ENCODE data around the gene FLNA. TPM values are rescaled to one million over a fixed set of nuclear protein-coding genes. Genes with fewer than 3 reads are reported as not detected.
"Not testable (repeated sequence)": the region's sequence is repeated elsewhere in the genome, so short reads cannot be mapped to it uniquely, and the experiment has no call there.

Gene FLNA
- total RNA-seq, 1 experiment from 2014 or later = 142 TPM

DNA sequence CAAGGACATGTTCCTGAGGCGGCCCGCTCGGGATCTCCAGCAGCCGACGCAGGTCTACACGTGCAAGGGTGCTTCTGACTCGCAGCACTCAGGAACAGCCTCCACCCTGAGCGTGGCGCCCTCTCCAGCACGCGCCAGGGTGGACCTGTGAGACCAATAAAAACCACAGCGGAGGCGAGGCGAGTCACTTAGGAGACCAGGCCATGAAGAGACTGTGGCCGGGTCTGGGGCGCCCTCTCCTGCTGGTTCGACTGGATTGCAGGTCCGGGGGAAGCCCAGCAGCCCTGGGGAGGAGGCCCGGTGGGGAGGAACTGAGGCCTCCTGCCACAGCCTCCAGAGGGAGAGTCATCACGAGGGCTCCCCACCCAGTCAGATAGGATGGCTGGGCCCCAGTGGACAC lies 13.7 kb upstream of the FLNA start:
- DNase-seq; H3K36me3 ChIP-seq; H3K4me1 ChIP-seq; H3K27me3 ChIP-seq; H3K4me3 ChIP-seq; H3K27ac ChIP-seq; H3K9me3 ChIP-seq (replicated peaks): not testable (repeated sequence)

DNA sequence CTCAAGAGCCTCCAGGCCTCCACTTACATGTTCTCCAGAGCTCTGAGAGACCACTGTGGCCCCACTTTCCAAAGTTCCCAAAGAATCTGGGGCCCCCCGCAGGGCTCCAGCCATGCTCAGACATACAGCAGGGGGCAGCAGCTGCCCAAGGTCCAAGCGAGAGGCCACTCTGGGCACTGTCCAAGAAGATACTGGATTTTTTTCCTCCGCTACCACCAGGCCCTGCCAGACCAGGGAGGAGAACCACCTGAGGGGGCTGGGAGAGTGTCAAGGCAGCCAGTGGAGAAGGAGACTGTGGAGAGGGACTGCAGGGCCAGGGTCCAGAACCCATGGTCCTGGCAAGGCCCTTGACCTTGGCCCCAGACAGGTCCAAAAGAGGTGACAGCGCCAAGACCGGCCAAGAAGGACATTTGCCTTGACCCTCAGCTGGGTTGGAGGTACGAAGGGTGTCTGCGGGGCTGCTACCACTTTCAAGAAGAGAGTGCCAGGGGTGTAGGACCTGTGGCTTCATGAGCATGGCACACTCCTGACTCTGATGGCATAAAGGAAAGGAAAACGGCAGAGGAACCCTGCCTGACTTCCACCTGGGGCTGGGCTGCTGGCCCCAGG lies 10.0 kb upstream of the FLNA start:
- Histone ChIP-seq H3K4me1 (no peaks in the 10 kb centered on the region), H3K27me3 (peaks cover 4% of the 10 kb centered on the region; the same call in 1 of the 2 replicates), H3K4me3 (no peak overlapping the region), H3K36me3 (no peaks in the 10 kb centered on the region), H3K9me3 (replicated peaks) (no peaks in the 10 kb centered on the region), H3K27ac (no peak overlapping the region)
- no peak for DNase-seq

DNA sequence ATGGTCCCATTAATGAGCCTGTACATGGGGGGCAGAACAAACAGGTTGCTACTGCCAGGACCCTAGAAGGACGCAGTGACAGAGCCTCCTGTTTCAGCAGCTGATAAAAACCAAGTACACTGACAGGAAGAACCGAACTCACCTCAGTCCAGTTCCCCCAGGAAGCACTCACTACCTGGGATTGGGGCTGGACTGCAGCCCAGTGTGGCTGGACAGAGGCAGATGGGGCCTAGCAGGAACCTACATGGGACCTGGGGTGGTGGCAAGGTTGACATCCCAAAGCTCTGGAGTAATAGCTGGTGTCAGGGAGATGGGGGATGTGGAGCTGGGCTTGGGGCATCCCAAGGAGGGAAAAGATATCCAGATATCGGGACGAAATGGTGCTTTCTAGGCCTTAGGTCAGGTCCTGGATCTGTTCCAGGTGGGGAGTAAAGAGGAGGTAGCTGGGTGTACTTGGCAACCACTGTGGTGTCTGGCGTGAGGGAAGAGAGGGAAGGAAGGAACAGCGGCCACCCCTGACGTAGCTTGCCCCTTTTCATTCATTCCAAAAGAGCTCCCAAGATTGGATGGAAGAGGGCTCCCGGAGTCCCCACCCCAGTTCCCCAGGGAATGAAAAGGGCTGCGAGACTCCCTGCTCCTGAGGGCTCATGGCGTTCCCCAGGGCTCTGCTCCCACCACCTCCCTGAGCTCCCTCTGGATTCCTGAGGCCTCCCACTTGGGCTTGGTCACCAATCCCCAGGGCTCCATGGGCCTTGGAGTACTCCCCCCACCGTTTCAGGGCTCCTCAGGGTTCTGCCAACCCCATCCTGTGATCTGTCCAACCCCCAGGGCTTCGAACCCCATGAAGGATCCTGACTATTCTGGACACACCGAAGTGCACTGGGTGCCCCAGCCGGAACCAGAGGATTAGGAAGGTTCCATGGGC lies 9.2 kb upstream of the FLNA start:
- DNase-seq = no peak
- no peak overlapping the region for H3K27ac ChIP-seq
- no peaks in the 10 kb centered on the region for H3K4me1 ChIP-seq
- H3K27me3 ChIP-seq = peaks cover 4% of the 10 kb centered on the region; the same call in 1 of the 2 replicates
- no peak overlapping the region for H3K4me3 ChIP-seq
- no peaks in the 10 kb centered on the region for H3K9me3 ChIP-seq (replicated peaks)
- no peaks in the 10 kb centered on the region for H3K36me3 ChIP-seq

DNA sequence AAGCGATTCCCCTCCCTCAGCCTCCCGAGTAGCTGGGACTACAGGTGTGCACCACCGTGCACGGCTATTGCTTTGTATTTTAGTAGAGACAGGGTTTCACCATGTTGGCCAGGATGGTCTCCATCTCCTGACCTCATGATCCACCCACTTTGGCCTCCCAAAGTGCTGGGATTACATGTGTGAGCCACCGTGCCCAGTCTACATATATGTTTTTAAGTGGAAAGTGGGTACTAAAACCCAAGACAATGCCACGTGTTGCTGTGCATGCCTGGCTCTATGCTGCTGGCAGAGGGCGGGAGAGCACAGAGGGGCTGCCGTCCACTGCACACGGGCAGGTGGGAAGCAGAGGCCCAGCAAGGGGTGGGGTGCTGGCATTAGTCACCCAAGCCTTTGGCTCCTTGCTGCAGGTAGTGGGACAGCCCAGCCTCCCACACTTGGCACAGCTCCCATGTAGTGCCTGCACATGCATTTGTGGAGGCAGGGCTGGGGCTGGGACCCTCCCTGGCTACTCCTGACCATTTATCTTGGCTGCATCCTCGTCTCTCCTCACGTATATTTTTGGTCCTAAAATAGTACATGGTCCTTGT lies 8.1 kb upstream of the FLNA start:
- Histone ChIP-seq H3K27ac (no peak overlapping the region), H3K9me3 (replicated peaks) (no peaks in the 10 kb centered on the region), H3K27me3 (peaks cover 4% of the 10 kb centered on the region; the same call in 1 of the 2 replicates), H3K4me3 (no peak overlapping the region), H3K4me1 (no peaks in the 10 kb centered on the region), H3K36me3 (no peaks in the 10 kb centered on the region)
- no peak for DNase-seq

DNA sequence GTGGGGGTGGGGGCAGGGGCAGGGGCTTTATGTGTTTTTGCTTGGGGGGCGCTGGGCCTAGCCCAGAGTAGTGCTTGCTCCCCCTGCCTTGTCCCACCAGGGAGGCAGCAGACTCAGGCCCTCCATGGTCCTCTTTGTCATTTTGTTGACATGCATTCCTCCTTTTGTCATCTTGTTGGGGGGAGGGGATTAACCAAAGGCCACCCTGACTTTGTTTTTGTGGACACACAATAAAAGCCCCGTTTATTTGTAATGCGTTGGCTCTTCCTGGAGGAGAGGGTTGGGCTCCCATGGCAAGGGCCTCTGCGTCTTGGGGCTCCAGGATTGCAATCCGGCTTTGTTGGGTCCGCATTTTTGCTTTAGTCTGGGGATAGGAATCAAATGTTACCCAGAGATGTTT lies 6.8 kb upstream of the FLNA start:
- H3K4me1 ChIP-seq = no peaks in the 10 kb centered on the region
- no peak overlapping the region for H3K4me3 ChIP-seq
- no peak for DNase-seq
- H3K27me3 ChIP-seq = peaks cover 4% of the 10 kb centered on the region; the same call in 1 of the 2 replicates
- H3K27ac ChIP-seq = no peak overlapping the region
- no peaks in the 10 kb centered on the region for H3K9me3 ChIP-seq (replicated peaks)
- no peaks in the 10 kb centered on the region for H3K36me3 ChIP-seq

DNA sequence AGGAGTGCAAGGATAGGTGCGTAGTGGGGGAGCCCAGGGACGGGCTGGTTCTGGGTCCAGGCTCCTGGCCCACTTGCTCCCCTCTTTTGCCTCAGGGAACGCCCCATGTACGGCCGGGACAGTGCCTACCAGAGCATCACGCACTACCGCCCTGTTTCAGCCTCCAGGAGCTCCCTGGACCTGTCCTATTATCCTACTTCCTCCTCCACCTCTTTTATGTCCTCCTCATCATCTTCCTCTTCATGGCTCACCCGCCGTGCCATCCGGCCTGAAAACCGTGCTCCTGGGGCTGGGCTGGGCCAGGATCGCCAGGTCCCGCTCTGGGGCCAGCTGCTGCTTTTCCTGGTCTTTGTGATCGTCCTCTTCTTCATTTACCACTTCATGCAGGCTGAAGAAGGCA lies 6.4 kb upstream of the FLNA start:
- H3K4me3 ChIP-seq = no peak overlapping the region
- H3K27ac ChIP-seq = no peak overlapping the region
- H3K36me3 ChIP-seq = no peaks in the 10 kb centered on the region
- peaks cover 4% of the 10 kb centered on the region; the same call in 1 of the 2 replicates for H3K27me3 ChIP-seq
- DNase-seq = no peak
- H3K4me1 ChIP-seq = no peaks in the 10 kb centered on the region
- H3K9me3 ChIP-seq (replicated peaks) = no peaks in the 10 kb centered on the region

DNA sequence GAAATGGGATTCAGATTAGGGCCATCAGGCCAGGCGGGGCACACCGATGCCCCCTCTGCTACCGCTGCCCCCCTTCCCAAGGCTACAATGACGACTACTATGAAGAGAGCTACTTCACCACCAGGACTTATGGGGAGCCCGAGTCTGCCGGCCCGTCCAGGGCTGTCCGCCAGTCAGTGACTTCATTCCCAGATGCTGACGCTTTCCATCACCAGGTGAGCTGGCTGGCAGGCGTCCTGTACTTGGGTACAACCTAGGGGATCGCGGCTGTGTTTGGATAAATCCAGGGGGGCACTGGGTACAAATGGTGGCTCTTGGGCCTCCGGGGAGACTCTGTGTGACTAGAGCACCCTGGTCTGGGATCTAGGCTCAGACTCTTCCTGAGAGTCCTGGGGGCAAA lies 5.7 kb upstream of the FLNA start:
- Histone ChIP-seq H3K36me3 (no peaks in the 10 kb centered on the region), H3K4me3 (peak overlapping the region; percentile 89), H3K27me3 (peaks cover 4% of the 10 kb centered on the region; the same call in 1 of the 2 replicates), H3K4me1 (peaks cover 2% of the 10 kb centered on the region; the same call in 1 of the 2 replicates), H3K9me3 (replicated peaks) (no peaks in the 10 kb centered on the region), H3K27ac (no peak overlapping the region; the same call in 1 of the 2 replicates)
- no peak for DNase-seq

DNA sequence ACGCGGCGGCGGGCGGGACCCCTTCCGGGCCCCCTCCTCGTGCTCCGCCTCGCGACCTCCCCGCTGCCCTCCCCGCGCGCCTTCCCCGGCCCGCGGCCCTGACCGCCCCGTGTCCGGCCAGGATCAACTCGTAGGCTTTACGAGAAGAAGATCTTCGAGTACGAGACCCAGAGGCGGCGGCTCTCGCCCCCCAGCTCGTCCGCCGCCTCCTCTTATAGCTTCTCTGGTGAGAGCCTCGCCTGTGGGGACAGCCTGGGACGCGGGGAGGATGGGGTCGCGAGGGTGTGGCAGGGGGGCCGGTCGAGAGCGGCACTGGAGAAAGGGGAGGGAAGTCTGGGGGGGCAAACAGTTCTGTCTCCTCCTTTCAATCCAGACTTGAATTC lies 5.1 kb upstream of the FLNA start:
- peaks cover 5% of the 10 kb centered on the region; the same call in 1 of the 2 replicates for H3K4me1 ChIP-seq
- peak overlapping the region; percentile 72 for H3K27ac ChIP-seq
- peak overlapping the region; percentile 89 for H3K4me3 ChIP-seq
- peaks cover 3% of the 10 kb centered on the region; the same call in 1 of the 2 replicates for H3K27me3 ChIP-seq
- no peaks in the 10 kb centered on the region for H3K9me3 ChIP-seq (replicated peaks)
- H3K36me3 ChIP-seq = no peaks in the 10 kb centered on the region
- no peak for DNase-seq

DNA sequence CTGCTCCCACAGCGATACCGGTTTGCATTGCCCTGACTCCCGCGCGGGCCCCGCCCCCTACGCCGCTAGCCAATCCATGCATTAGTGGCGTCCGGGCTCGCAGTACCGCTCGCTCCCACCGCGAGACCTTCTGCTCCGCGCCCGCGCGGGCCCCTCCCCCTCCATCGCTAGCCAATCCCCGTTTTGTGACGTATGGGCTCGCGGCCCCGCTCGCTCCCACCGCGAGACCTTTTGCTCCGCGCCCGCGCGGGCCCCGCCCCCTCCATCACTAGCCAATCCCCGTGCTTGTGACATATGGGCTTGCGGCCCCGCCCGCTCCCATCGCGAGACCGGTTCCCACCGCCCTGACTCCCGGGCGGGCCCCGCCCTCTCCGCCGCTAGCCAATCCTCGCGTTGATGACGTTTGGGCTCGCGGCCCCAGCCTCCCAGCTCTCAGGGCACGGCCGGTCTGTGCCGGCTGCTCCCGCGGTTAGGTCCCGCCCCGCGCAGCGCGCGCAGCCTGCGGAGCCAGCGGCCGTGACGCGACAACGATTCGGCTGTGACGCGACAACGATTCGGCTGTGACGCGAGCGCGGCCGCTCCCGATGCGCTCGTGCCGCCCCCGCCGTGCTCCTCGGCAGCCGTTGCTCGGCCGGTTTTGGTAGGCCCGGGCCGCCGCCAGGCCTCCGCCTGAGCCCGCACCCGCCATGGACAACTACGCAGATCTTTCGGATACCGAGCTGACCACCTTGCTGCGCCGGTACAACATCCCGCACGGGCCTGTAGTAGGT lies 4.5 kb upstream of the FLNA start, which contains the start of gene EMD:
Gene EMD, plus strand, starts transcription at position 497 of the 770 bp plus-strand sequence. Its CDS starts 190 bp downstream, at position 687.
- H3K27ac ChIP-seq = peak within 1 kb of the TSS; percentile 72
- H3K36me3 ChIP-seq = no peaks in the 10 kb centered on the region
- no peaks in the 10 kb centered on the region for H3K27me3 ChIP-seq
- DNase-seq = peak; percentile 97
- peak within 1 kb of the TSS; percentile 89 for H3K4me3 ChIP-seq
- H3K4me1 ChIP-seq = peaks cover 5% of the 10 kb centered on the region; the same call in 1 of the 2 replicates
- H3K9me3 ChIP-seq (replicated peaks) = no peaks in the 10 kb centered on the region

DNA sequence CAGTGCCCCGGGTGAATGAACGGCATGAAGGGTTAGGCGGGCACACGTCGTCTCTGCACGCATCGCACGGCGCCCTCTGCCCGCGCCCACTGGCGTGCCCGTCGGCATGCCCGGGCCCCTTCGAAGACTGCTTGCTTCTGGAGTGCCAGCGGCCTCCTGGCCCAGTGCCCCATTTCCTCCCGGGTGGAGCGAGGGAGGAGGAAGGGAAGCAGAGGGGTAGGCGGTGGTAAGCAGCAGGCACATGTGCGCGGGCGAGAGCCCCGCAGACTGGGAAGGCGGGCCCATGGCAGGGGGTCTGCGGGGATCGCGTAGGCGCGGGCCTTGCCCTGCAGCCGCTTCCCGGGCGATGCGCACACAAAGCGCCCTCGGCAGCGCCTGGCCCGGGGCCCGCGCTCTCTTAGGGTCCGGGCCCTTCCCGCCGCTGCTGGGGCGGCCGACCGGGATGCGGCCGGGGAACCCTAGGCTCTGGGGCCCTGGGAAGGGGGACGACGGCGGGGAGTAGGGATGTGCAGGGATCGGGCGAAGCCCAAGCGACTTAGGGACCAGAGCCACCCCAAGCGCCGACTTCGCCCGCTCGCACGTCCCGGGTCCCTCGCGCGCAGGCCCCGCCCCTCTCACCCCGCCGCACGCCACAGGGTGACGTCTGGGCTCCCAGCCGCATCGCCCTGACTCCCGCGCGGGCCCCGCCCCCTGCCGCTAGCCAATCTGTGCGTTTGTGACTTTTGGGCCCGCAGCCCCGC lies 3.8 kb upstream of the FLNA start:
- H3K27ac ChIP-seq = peak overlapping the region; percentile 64
- no peaks in the 10 kb centered on the region for H3K27me3 ChIP-seq
- H3K36me3 ChIP-seq = no peaks in the 10 kb centered on the region
- peaks cover 5% of the 10 kb centered on the region; the same call in 1 of the 2 replicates for H3K4me1 ChIP-seq
- H3K9me3 ChIP-seq (replicated peaks) = no peaks in the 10 kb centered on the region
- peak overlapping the region; percentile 65 for H3K4me3 ChIP-seq
- DNase-seq = peak; percentile 32 to 46

DNA sequence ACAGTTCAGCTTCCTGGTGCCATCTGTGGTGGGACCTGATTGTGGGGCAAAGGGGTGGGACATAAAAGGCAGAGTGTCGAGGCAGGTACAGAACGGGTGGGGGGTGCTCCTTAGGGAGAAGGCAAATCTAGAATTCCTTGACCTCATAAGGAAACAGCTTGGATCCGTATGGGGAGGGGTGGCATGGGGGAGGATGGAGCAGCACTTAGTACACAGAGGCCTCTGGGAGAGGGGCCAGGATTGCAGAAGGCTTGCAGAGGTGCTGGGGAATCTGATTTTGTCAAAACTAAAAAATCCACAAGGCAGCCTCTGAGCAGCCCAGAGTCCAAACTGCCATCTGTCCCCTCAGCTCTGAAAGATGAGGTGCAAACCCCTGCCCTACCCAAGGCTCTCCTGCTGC lies 2.3 kb upstream of the FLNA start:
- H3K27ac ChIP-seq = no peak overlapping the region
- no peak overlapping the region for H3K4me3 ChIP-seq
- no peaks in the 10 kb centered on the region for H3K36me3 ChIP-seq
- no peaks in the 10 kb centered on the region for H3K27me3 ChIP-seq
- no peaks in the 10 kb centered on the region for H3K9me3 ChIP-seq (replicated peaks)
- DNase-seq = no peak
- H3K4me1 ChIP-seq = peaks cover 5% of the 10 kb centered on the region; the same call in 1 of the 2 replicates

DNA sequence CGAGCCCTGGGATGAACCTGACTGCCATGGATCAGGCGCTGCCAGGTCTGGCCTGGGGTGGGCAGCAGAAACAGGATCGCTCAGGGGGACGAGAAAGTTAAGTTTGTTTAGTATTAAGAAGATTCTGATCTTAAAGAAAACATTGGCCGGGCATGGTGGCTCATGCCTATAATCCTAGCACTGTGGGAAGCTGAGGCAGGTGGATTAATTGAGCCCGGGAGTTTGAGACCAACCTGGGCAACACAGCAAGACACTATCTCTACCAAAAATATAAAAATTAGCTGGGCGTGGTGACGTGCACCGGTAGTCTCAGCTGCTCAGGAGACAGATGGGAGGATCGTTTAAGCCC lies 696 bp upstream of the FLNA start:
- Histone ChIP-seq H3K27ac (no peak overlapping the region), H3K4me1 (peaks cover 5% of the 10 kb centered on the region; the same call in 1 of the 2 replicates), H3K4me3 (no peak overlapping the region), H3K27me3 (no peaks in the 10 kb centered on the region), H3K36me3 (no peaks in the 10 kb centered on the region), H3K9me3 (replicated peaks) (no peaks in the 10 kb centered on the region)
- no peak for DNase-seq

DNA sequence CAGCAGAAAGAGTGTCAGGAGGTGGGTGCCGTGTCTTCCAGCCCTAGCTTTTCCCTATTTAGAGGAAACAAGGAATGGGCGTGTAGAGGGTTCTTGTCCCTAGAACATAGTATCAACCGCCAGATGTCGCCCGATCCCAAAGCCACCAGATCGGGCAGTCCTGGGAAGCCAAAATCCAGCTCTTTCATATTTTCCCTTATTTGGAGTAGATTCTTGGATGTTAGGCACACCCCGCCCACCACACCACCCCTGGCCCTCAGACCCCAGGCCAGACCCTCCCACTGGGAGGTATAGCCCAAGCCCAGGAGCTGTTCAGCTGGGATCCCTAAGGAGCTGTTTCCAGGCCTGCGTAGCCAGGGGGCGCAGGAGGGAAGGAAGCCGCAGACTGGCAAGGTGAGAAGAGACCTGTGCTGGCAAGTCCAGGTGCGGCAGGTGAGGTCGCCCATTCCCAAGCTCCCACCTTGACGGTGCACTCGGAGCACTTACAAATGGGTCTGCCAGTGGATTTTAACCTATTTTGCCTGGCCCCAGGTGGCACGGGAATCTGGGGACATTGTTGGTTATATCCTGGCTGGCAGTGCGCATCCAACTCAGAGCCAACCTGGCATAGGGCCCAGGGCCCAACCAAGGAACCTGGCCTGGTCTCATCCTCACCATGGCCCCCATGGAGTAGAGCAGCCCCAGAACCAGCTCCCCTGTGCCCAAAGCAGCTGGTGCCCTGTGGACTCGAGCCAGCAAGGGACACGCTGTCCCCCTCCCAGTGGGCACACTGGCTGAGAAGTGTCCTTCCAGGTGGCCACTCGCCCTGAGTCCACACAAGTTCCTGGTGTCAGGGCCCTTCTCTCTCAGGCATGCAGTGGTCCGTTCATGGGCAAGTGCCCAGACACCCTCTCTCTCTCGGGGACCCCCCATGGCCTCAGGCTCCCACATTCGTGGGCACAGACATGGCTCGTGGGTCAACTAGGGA lies 811 bp downstream of the FLNA start:
- Histone ChIP-seq H3K27ac (no peak overlapping the region), H3K27me3 (no peaks in the 10 kb centered on the region), H3K4me3 (peak overlapping the region; percentile 34), H3K9me3 (replicated peaks) (no peaks in the 10 kb centered on the region), H3K4me1 (peaks cover 10% of the 10 kb centered on the region; the same call in 1 of the 2 replicates), H3K36me3 (no peaks in the 10 kb centered on the region)
- peak; percentile 62 to 81 for DNase-seq

Measured in SJCRH30 (cell line).